ENCODE measurements around the gene DES.

The DES gene

GRCh38 chr2:219416938-219417337, 1.2 kb upstream of the DES start:
- Histone ChIP-seq H3K27ac (peak overlapping the region; percentile 87 to 96), H3K36me3 (peaks cover 0 to 20% (median 19%) of the 10 kb centered on the region in 3 donors), H3K9me3 (peaks cover 0 to 5% (median 0%) of the 10 kb centered on the region in 3 donors), H3K4me1 (peaks cover 0 to 50% (median 27%) of the 10 kb centered on the region in 4 donors), H3K27me3 (no peaks in the 10 kb centered on the region), H3K4me3 (no peak overlapping the region)
- intact Hi-C loops (cut with DNase I; ENCODE audit: low total_unique reads) = no loop called here
- TF ChIP-seq, protein P1, sequence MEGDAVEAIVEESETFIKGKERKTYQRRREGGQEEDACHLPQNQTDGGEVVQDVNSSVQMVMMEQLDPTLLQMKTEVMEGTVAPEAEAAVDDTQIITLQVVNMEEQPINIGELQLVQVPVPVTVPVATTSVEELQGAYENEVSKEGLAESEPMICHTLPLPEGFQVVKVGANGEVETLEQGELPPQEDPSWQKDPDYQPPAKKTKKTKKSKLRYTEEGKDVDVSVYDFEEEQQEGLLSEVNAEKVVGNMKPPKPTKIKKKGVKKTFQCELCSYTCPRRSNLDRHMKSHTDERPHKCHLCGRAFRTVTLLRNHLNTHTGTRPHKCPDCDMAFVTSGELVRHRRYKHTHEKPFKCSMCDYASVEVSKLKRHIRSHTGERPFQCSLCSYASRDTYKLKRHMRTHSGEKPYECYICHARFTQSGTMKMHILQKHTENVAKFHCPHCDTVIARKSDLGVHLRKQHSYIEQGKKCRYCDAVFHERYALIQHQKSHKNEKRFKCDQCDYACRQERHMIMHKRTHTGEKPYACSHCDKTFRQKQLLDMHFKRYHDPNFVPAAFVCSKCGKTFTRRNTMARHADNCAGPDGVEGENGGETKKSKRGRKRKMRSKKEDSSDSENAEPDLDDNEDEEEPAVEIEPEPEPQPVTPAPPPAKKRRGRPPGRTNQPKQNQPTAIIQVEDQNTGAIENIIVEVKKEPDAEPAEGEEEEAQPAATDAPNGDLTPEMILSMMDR (IDR thresholded peaks at IDR 0.05) = no peak
- DNase-seq = no peak

DNA sequence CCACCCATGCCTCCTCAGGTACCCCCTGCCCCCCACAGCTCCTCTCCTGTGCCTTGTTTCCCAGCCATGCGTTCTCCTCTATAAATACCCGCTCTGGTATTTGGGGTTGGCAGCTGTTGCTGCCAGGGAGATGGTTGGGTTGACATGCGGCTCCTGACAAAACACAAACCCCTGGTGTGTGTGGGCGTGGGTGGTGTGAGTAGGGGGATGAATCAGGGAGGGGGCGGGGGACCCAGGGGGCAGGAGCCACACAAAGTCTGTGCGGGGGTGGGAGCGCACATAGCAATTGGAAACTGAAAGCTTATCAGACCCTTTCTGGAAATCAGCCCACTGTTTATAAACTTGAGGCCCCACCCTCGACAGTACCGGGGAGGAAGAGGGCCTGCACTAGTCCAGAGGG, 803 bp upstream of the DES start:
- no peaks in the 10 kb centered on the region for H3K27me3 ChIP-seq
- intact Hi-C loops (cut with DNase I; ENCODE audit: low total_unique reads) = no loop called here

DNA sequence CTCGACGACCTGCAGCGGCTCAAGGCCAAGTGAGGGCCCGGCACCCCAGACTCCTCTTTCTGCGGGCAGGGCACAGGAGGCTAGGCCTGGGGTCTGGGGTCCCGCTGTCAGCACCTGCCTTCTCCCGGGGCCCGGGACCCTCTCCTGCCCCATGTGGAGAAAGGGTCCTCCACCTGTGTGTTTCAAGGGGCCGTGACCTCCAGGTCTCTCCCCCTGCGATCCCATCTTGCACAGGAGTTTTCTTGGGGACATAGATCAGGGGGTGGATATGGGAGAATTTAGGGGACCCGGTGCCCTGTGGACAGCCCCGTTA, 791 bp downstream of the DES start:
- Histone ChIP-seq H3K27ac (peak overlapping the region; percentile 87 to 96), H3K36me3 (peaks cover 0 to 22% (median 20%) of the 10 kb centered on the region in 3 donors), H3K27me3 (no peaks in the 10 kb centered on the region), H3K9me3 (no peaks in the 10 kb centered on the region), H3K4me1 (peaks cover 0 to 65% (median 27%) of the 10 kb centered on the region in 4 donors), H3K4me3 (peak overlapping the region; percentile 61)
- intact Hi-C loops (cut with DNase I; ENCODE audit: low total_unique reads) = no loop called here
- DNase-seq = no peak
- TF ChIP-seq, protein P1 (IDR thresholded peaks at IDR 0.05) = no peak

More for the DNA sequence above, 803 bp upstream of the DES start:
- peaks cover 0 to 22% (median 20%) of the 10 kb centered on the region in 3 donors for H3K36me3 ChIP-seq
- TF ChIP-seq, protein P1 (IDR thresholded peaks at IDR 0.05) = no peak
- H3K27ac ChIP-seq = peak overlapping the region; percentile 87 to 96
- H3K9me3 ChIP-seq = peaks cover 0 to 3% (median 0%) of the 10 kb centered on the region in 3 donors
- H3K4me1 ChIP-seq = peaks cover 0 to 50% (median 27%) of the 10 kb centered on the region in 4 donors
- no peak overlapping the region for H3K4me3 ChIP-seq
- no peak for DNase-seq

- Histone ChIP-seq H3K27ac (peak overlapping the region; percentile 87 to 96), H3K27me3 (no peaks in the 10 kb centered on the region), H3K36me3 (peaks cover 0 to 23% (median 20%) of the 10 kb centered on the region in 3 donors), H3K4me1 (peaks cover 0 to 69% (median 27%) of the 10 kb centered on the region in 4 donors), H3K4me3 (peak overlapping the region; percentile 61), H3K9me3 (no peaks in the 10 kb centered on the region)
- intact Hi-C loops (cut with DNase I; ENCODE audit: low total_unique reads) = no loop called here
- DNase-seq = peak in 1 of 2 donors; percentile 88
- TF ChIP-seq, protein P1 (IDR thresholded peaks at IDR 0.05) = no peak
Measured at GRCh38 chr2:219419331-219420197, 1.4 kb downstream of the DES start.

DNA sequence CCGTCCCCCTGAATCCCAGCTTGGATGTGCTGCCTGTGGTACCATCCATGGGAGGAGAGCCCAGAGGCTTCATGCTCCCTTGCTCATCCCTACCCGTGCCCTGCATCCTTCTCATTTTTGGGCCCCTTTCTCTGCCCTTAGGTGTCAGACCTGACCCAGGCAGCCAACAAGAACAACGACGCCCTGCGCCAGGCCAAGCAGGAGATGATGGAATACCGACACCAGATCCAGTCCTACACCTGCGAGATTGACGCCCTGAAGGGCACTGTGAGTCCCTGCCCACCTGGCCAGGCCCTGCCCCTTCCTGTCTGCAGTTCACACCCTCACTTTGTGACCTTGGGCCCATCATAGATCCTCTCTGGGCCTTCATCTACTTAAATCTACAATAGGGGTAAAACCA, 2.5 kb downstream of the DES start:
- TF ChIP-seq, protein P1 (IDR thresholded peaks at IDR 0.05) = no peak
- no peak for DNase-seq
- intact Hi-C loops (cut with DNase I; ENCODE audit: low total_unique reads) = no loop called here
- Histone ChIP-seq H3K27ac (peak overlapping the region; percentile 87 to 96), H3K4me1 (peaks cover 0 to 66% (median 27%) of the 10 kb centered on the region in 4 donors), H3K4me3 (peak overlapping the region; percentile 61), H3K9me3 (no peaks in the 10 kb centered on the region), H3K36me3 (peaks cover 6 to 33% (median 25%) of the 10 kb centered on the region in 3 donors), H3K27me3 (no peaks in the 10 kb centered on the region)
